Posterior vena cava (tissue), 2 donors: ENCODE data around the gene GRPEL2. TPM values are rescaled to one million over a fixed set of nuclear protein-coding genes. Genes with fewer than 3 reads are reported as not detected.
A peak's percentile ranks its signal among the peaks of the same experiment; 100 is the strongest.

Experiments
- DNase-seq: peaks from one replicate; pipeline ENCODE4 v3.0.0-alpha.2; 2020; ENCODE audit warnings: low spot score
- intact Hi-C, 2 donors: fragments of 100-400 bp; cut with DNase I; formaldehyde crosslinking; loops; one replicate each; pipeline versions ENCODE4 v1.14.1 to v1.14.2; 2022 to 2023
- total RNA-seq, 2 donors: library from RNA; stranded (reverse); fragmentation: NEBNext Ultra II Directional; extraction: Animal tissue kit (Norgen Biotek cat#: 25700); gene quantifications; one replicate each; pipeline ENCODE4 v1.2.1, GENCODE V29; 2021
- donor health status: DM: yes; HTN: yes; CAD: no.
- donor health status: DM: yes; HTN: yes; CAD: no.

GRPEL2 gene
- total RNA-seq, 2 donors from 2014 or later = 13.1 to 16.0 TPM

GRCh38 chr5:149371296-149371962, 26.1 kb downstream of the GRPEL2 start:
- intact Hi-C loops = loop anchor here (5.0 kb wide), 2 partner anchors 36 to 71 kb away; no protein-coding TSS in a partner anchor
- no peak for DNase-seq

- DNase-seq = no peak
- intact Hi-C loops = loop anchor here (5.0 kb wide), 2 partner anchors 35 to 70 kb away; no protein-coding TSS in a partner anchor
These were observed 26.9 kb downstream of the GRPEL2 start for GRCh38 chr5:149372076-149372795.

GRCh38 chr5:149372932-149373331, 27.6 kb downstream of the GRPEL2 start:
- intact Hi-C loops = loop anchor here (5.0 kb wide), 2 partner anchors 34 to 69 kb away; no protein-coding TSS in a partner anchor
- no peak for DNase-seq

GRCh38 chr5:149374303-149374702, 29.0 kb downstream of the GRPEL2 start:
- intact Hi-C loops = loop anchor here (5.0 kb wide), 2 partner anchors 33 to 68 kb away; no protein-coding TSS in a partner anchor
- DNase-seq = peak; percentile 79

- intact Hi-C loops = loop anchor here (5.0 kb wide), 2 partner anchors 32 to 68 kb away; no protein-coding TSS in a partner anchor
- DNase-seq = peak; percentile 24
These were observed 29.5 kb downstream of the GRPEL2 start for GRCh38 chr5:149374801-149375200.

- intact Hi-C loops = no loop called here
- DNase-seq = no peak
These were observed 30.1 kb downstream of the GRPEL2 start for GRCh38 chr5:149375434-149375833.

GRCh38 chr5:149376104-149376503, 30.8 kb downstream of the GRPEL2 start:
- peak; percentile 56 for DNase-seq
- intact Hi-C loops = no loop called here

GRCh38 chr5:149376711-149377447, 31.6 kb downstream of the GRPEL2 start:
- intact Hi-C loops = no loop called here
- DNase-seq = peak; percentile 67

- intact Hi-C loops = no loop called here
- peak; percentile 49 for DNase-seq
These were observed 33.0 kb downstream of the GRPEL2 start for GRCh38 chr5:149378241-149378820.

GRCh38 chr5:149379177-149379761, 34.0 kb downstream of the GRPEL2 start, which contains the start of gene IL17B:
IL17B (minus strand) TSS chr5:149379292; CDS start chr5:149379225, 67 bp downstream.
- intact Hi-C loops = no loop called here
- DNase-seq = peak; percentile 71

GRCh38 chr5:149379818-149380374, 34.6 kb downstream of the GRPEL2 start:
- peak; percentile 47 for DNase-seq
- intact Hi-C loops = loop anchor here (2.0 to 5.0 kb wide), 3 partner anchors 37 to 53 kb away; no protein-coding TSS in a partner anchor

- intact Hi-C loops = loop anchor here (2.0 to 5.0 kb wide), 3 partner anchors 37 to 52 kb away; no protein-coding TSS in a partner anchor
- DNase-seq = peak; percentile 90
These were observed 35.3 kb downstream of the GRPEL2 start for GRCh38 chr5:149380466-149381121.

- peak; percentile 53 for DNase-seq
- intact Hi-C loops = loop anchor here (2.0 to 5.0 kb wide), 3 partner anchors 36 to 51 kb away; no protein-coding TSS in a partner anchor
These were observed 36.1 kb downstream of the GRPEL2 start for GRCh38 chr5:149381261-149381985.

GRCh38 chr5:149381986-149382338, 36.7 kb downstream of the GRPEL2 start:
- intact Hi-C loops = loop anchor here (2.0 to 5.0 kb wide), 3 partner anchors 35 to 51 kb away; no protein-coding TSS in a partner anchor
- peak; percentile 94 for DNase-seq

GRCh38 chr5:149382517-149383220, 37.4 kb downstream of the GRPEL2 start:
- intact Hi-C loops = loop anchor here (5.0 kb wide), 2 partner anchors 35 to 50 kb away; no protein-coding TSS in a partner anchor
- DNase-seq = peak; percentile 78

- intact Hi-C loops = loop anchor here (5.0 kb wide), 2 partner anchors 34 to 49 kb away; no protein-coding TSS in a partner anchor
These were observed 38.1 kb downstream of the GRPEL2 start for GRCh38 chr5:149383399-149383798.

More at GRCh38 chr5:149383399-149383798, 38.1 kb downstream of the GRPEL2 start:
- DNase-seq = peak; percentile 87
